B cell (primary cell): ENCODE data around the gene ICAM3. TPM values are rescaled to one million over a fixed set of nuclear protein-coding genes. Genes with fewer than 3 reads are reported as not detected.
"Not testable (repeated sequence)": the region's sequence is repeated elsewhere in the genome, so short reads cannot be mapped to it uniquely, and the experiment has no call there.

Experiments
- ATAC-seq: fragments of 200-7000 bp; cut with Tn5 transposase; one replicate; pipeline ENCODE4 v1.10.0; 2021; ENCODE audit warnings: low read depth, mild to moderate bottlenecking, moderate number of reproducible peaks, moderate library complexity
- CTCF ChIA-PET: fragments of 350-600 bp; sonication (Branson Sonifier 250); formaldehyde crosslinking; loops from one replicate; lab custom pipeline; 2021; ENCODE audit warnings: antibody characterized with exemption, inconsistent platforms; lab: Charles Lee
- POLR2A ChIA-PET: fragments of 350-600 bp; sonication (Branson Sonifier 250); formaldehyde crosslinking; loops from one replicate; lab custom pipeline; 2021; ENCODE audit warnings: antibody characterized with exemption; lab: Charles Lee
- DNase-seq: peaks from one replicate; pipeline ENCODE4 v3.0.0; 2013
- H2AFZ ChIP-seq: 2 replicates; pipeline ENCODE4 v1.6.1; 2012; ENCODE audit warnings: mild to moderate bottlenecking, low read depth, low read length; ENCODE audit not compliant: insufficient read depth, poor library complexity, severe bottlenecking
- H3K27ac ChIP-seq, 2 donors: 1 replicate in 1 of 2; 2 replicates in 1 of 2; pipeline ENCODE4 v1.5.1; 2012 to 2013; ENCODE audit warnings: low read length in 2 of 2, mild to moderate bottlenecking in 2 of 2, moderate library complexity in 1 of 2
- H3K27me3 ChIP-seq, 4 experiments: fragments of 200-600 bp in 1 of 4; sonication (generic) in 1 of 4; replicated peaks in 1 of 4; 1 replicate in 2 of 4; 2 replicates in 2 of 4; pipeline versions ENCODE4 v1.6.1 to v1.7.0; 2013 to 2016; ENCODE audit warnings: low read length in 3 of 4, mild to moderate bottlenecking in 2 of 4, mixed read lengths in 1 of 4, moderate library complexity in 1 of 4; ENCODE audit not compliant: insufficient read depth in 4 of 4, control insufficient read depth in 3 of 4; ENCODE audit errors: control extremely low read depth in 1 of 4
- H3K36me3 ChIP-seq, 2 experiments: replicated peaks in 1 of 2; 1 replicate in 1 of 2; 2 replicates in 1 of 2; pipeline versions ENCODE4 v1.6.1 to v1.7.1; 2013; ENCODE audit warnings: low read length in 1 of 2; ENCODE audit not compliant: insufficient read depth in 2 of 2, control insufficient read depth in 1 of 2; ENCODE audit errors: control extremely low read depth in 1 of 2, extremely low read depth in 1 of 2
- H3K4me1 ChIP-seq, 2 donors: fragments of 200-600 bp in 1 of 2; sonication (generic) in 1 of 2; 1 replicate in 1 of 2; 2 replicates in 1 of 2; pipeline versions ENCODE4 v1.5.1 to v1.6.1; 2013 to 2017; ENCODE audit warnings: low read length in 2 of 2; ENCODE audit not compliant: control insufficient read depth in 2 of 2, insufficient read depth in 2 of 2
- H3K4me2 ChIP-seq: replicated peaks from 2 replicates; pipeline ENCODE3; 2012; ENCODE audit warnings: mild to moderate bottlenecking, low read depth, low read length; ENCODE audit not compliant: poor library complexity, severe bottlenecking
- H3K4me3 ChIP-seq, 5 experiments: fragments of 200-600 bp in 1 of 5; sonication (generic) in 1 of 5; 1 replicate in 3 of 5; 2 replicates in 2 of 5; pipeline versions ENCODE4 v1.5.1 to v1.7.0; 2011 to 2016; ENCODE audit warnings: low read length in 4 of 5, mild to moderate bottlenecking in 4 of 5, low read depth in 2 of 5, control low read depth in 1 of 5, moderate library complexity in 1 of 5; ENCODE audit not compliant: insufficient read depth in 1 of 5; ENCODE audit errors: control extremely low read depth in 1 of 5, extremely low read depth in 1 of 5
- H3K79me2 ChIP-seq: fragments of 200-600 bp; sonication (generic); one replicate; pipeline ENCODE4 v1.6.0; 2016; ENCODE audit warnings: low read length; ENCODE audit not compliant: control insufficient read depth, insufficient read depth
- H3K9ac ChIP-seq: fragments of 200-600 bp; sonication (generic); 2 replicates; pipeline ENCODE4 v1.6.1; 2017; ENCODE audit warnings: mild to moderate bottlenecking, low read length, moderate library complexity
- H3K9me3 ChIP-seq, 3 donors: one replicate each; pipeline versions ENCODE4 v1.6.1 to v1.7.1; 2013; ENCODE audit warnings: low read length in 2 of 3; ENCODE audit not compliant: control insufficient read depth in 2 of 3, insufficient read depth in 1 of 3; ENCODE audit errors: control extremely low read depth in 1 of 3
- H4K20me1 ChIP-seq: 2 replicates; pipeline ENCODE4 v1.6.0; 2012; ENCODE audit warnings: mild to moderate bottlenecking, low read length; ENCODE audit not compliant: insufficient read depth, control insufficient read depth, poor library complexity, severe bottlenecking
- H3K27ac Mint-ChIP-seq: one replicate; pipeline ENCODE4 v1.8.0; 2021; ENCODE audit warnings: mixed read lengths
- H3K27me3 Mint-ChIP-seq: one replicate; pipeline ENCODE4 v1.8.0; 2021; ENCODE audit warnings: mixed read lengths
- H3K4me1 Mint-ChIP-seq: one replicate; pipeline ENCODE4 v1.8.0; 2021; ENCODE audit warnings: mixed read lengths
- H3K4me3 Mint-ChIP-seq: one replicate; pipeline ENCODE4 v1.8.0; 2021; ENCODE audit warnings: mixed read lengths
- H3K9me3 Mint-ChIP-seq: one replicate; pipeline ENCODE4 v1.8.0; 2022; ENCODE audit warnings: mixed read lengths; ENCODE audit not compliant: insufficient read depth
- CTCF ChIP-seq: fragments of 200-600 bp; IDR thresholded peaks from one replicate; pipeline ENCODE4 v1.8.0; 2022; ENCODE audit warnings: antibody characterized with exemption, mild to moderate bottlenecking
- EZH2 ChIP-seq: IDR thresholded peaks from 2 replicates; pipeline ENCODE4 v1.6.1; 2012; ENCODE audit warnings: borderline replicate concordance, low read depth, mild to moderate bottlenecking, moderate library complexity, low read length; ENCODE audit not compliant: insufficient read depth, poor library complexity, severe bottlenecking
- WGBS: methylation state at CpG from one replicate; pipeline ENCODE4 v1.1.5; 2013; ENCODE audit warnings: missing lambda C conversion rate; ENCODE audit not compliant: insufficient coverage; 5-methylcytosine and 5-hydroxymethylcytosine counted together
- intact Hi-C: fragments of 100-400 bp; cut with micrococcal nuclease; formaldehyde crosslinking; loops from one replicate; pipeline ENCODE4 v1.10.0; 2022
- polyA plus RNA-seq: library from polyadenylated mRNA; depleted of rRNA; stranded (reverse); fragments of >200 nt; gene quantifications from 2 replicates; pipeline ENCODE4 v1.2.3, GENCODE V29; 2012
- total RNA-seq, 2 donors: library from RNA; stranded (reverse); fragments of 120-200 nt in 1 of 2; gene quantifications; 1 replicate in 1 of 2; 2 replicates in 1 of 2; pipeline versions ENCODE4 v1.2.3 to v1.2.4, GENCODE V29; 2013 to 2022

Gene ICAM3
- total and polyA plus RNA-seq, 2 donors (not counting 1 experiment from before 2014, with no cell fraction given) = 119 to 223 TPM

GRCh38 chr19:10378124-10378523 is 38.7 kb upstream of the ICAM3 start:
- WGBS = 100% methylated on average over 7 of the region's 8 CpGs
- no peak overlapping the region for H3K4me2 ChIP-seq

GRCh38 chr19:10377140-10377640 is 37.8 kb upstream of the ICAM3 start:
- CTCF ChIA-PET = not testable (repeated sequence)
- WGBS = 100% methylated on average over 2 of the region's 2 CpGs

More at GRCh38 chr19:10378124-10378523, 38.7 kb upstream of the ICAM3 start:
- H3K4me1 ChIP-seq = peaks cover 17 to 25% of the 10 kb centered on the region in 2 donors
- H2AFZ ChIP-seq = no peak overlapping the region
- DNase-seq (no peak), ATAC-seq (no peak)
- no peak overlapping the region for H3K9ac ChIP-seq
- ChIA-PET POLR2A (interaction anchor here (0.6 kb wide), 1 partner anchor 104 kb away, joined by 7 read pairs; no protein-coding TSS in a partner anchor), CTCF (interaction anchor here (0.9 to 18.2 kb wide), 3 partner anchors 11 to 110 kb away, joined by 3 to 570 read pairs (median 27); partner anchors contain the start of gene ICAM1)
- H3K4me1 Mint-ChIP-seq = peaks cover 32% of the 10 kb centered on the region
- no peaks in the 10 kb centered on the region for H3K27me3 ChIP-seq
- H3K79me2 ChIP-seq = peaks cover 39% of the 10 kb centered on the region
- no peak overlapping the region for H3K4me3 Mint-ChIP-seq
- no peaks in the 10 kb centered on the region for H3K27me3 Mint-ChIP-seq
- H3K27ac Mint-ChIP-seq = no peak overlapping the region
- H3K36me3 ChIP-seq = peaks cover 0 to 19% of the 10 kb centered on the region in 2 experiments
- intact Hi-C loops = no loop called here
- no peaks in the 10 kb centered on the region for H4K20me1 ChIP-seq
- H3K4me3 ChIP-seq = no peak overlapping the region
- no peak overlapping the region for H3K27ac ChIP-seq
- no peaks in the 10 kb centered on the region for H3K9me3 Mint-ChIP-seq
- TF ChIP-seq EZH2 (no peak), CTCF (no peak)
- H3K9me3 ChIP-seq = no peaks in the 10 kb centered on the region

More at GRCh38 chr19:10377140-10377640, 37.8 kb upstream of the ICAM3 start:
- H2AFZ ChIP-seq, H3K4me3 Mint-ChIP-seq, H3K9me3 ChIP-seq, H3K4me3 ChIP-seq, H3K27ac Mint-ChIP-seq, H3K27ac ChIP-seq, intact Hi-C loops, POLR2A ChIA-PET, H4K20me1 ChIP-seq, ATAC-seq, DNase-seq, H3K9me3 Mint-ChIP-seq, H3K27me3 ChIP-seq, H3K4me2 ChIP-seq, H3K27me3 Mint-ChIP-seq, H3K9ac ChIP-seq: not testable (repeated sequence)
- Histone ChIP-seq H3K4me1 (peaks cover 17 to 27% of the 10 kb centered on the region in 2 donors), H3K79me2 (peaks cover 39% of the 10 kb centered on the region), H3K36me3 (peaks cover 0 to 19% of the 10 kb centered on the region in 2 experiments)
- peaks cover 32% of the 10 kb centered on the region for H3K4me1 Mint-ChIP-seq
